PC-3 (cell line): ENCODE results near the gene PAFAH2. TPM values are rescaled to one million over a fixed set of nuclear protein-coding genes. Genes with fewer than 3 reads are reported as not detected.

ENCODE experiments used
- ATAC-seq: fragments of 200-7000 bp; cut with Tn5 transposase; 2 replicates; pipeline ENCODE4 v1.9.1; 2020; ENCODE audit warnings: mild to moderate bottlenecking, moderate library complexity
- BruUV-seq: library from RNA; stranded (reverse); fragments of 400-500 nt; replicated peaks from 2 replicates; lab custom pipeline; 2021; lab: Mats Ljungman, UMichigan
- CTCF ChIA-PET: fragments of 300-600 bp; sonication (Branson Sonifier 250); formaldehyde crosslinking; loops from one replicate; lab custom pipeline; 2022; ENCODE audit warnings: antibody characterized with exemption; lab: Charles Lee
- POLR2A ChIA-PET: fragments of 300-600 bp; sonication (Branson Sonifier 250); formaldehyde crosslinking; loops from one replicate; lab custom pipeline; 2022; ENCODE audit warnings: antibody characterized with exemption; ENCODE audit not compliant: unreplicated experiment; lab: Charles Lee
- DNase-seq: peaks from one replicate; pipeline ENCODE4 v3.0.0-alpha.2; 2015
- H2AFZ ChIP-seq: fragments of 300-600 bp; sonication (generic); 2 replicates; pipeline ENCODE4 v1.6.0; 2016; ENCODE audit warnings: antibody characterized with exemption, low read length
- H3F3A ChIP-seq: fragments of 300-600 bp; sonication (generic); one replicate; pipeline ENCODE4 v1.6.0; 2017; ENCODE audit warnings: antibody characterized with exemption, low read length, control low read depth, mild to moderate bottlenecking; ENCODE audit not compliant: unreplicated experiment
- H3K27ac ChIP-seq: fragments of 300-600 bp; sonication (generic); 2 replicates; pipeline ENCODE4 v1.5.1; 2016; ENCODE audit warnings: mild to moderate bottlenecking, low read length
- H3K27me3 ChIP-seq: fragments of 300-600 bp; sonication (generic); 2 replicates; pipeline ENCODE4 v1.6.1; 2016; ENCODE audit warnings: low read length, mixed read lengths
- H3K36me3 ChIP-seq: fragments of 300-600 bp; sonication (generic); 2 replicates; pipeline ENCODE4 v1.6.1; 2016; ENCODE audit warnings: low read depth, mixed run types, low read length, mixed read lengths
- H3K4me1 ChIP-seq: fragments of 300-600 bp; sonication (generic); 2 replicates; pipeline ENCODE4 v1.5.1; 2016; ENCODE audit warnings: low read length; ENCODE audit not compliant: insufficient read depth
- H3K4me2 ChIP-seq: fragments of 300-600 bp; sonication (generic); 2 replicates; pipeline ENCODE4 v1.6.0; 2016; ENCODE audit warnings: low read length
- H3K4me3 ChIP-seq: fragments of 300-600 bp; sonication (generic); 2 replicates; pipeline ENCODE4 v1.5.1; 2016; ENCODE audit warnings: mild to moderate bottlenecking, low read length, mixed read lengths
- H3K79me2 ChIP-seq: fragments of 300-600 bp; sonication (generic); 2 replicates; pipeline ENCODE4 v1.6.1; 2017; ENCODE audit warnings: low read length, mixed read lengths
- H3K9ac ChIP-seq: fragments of 300-600 bp; sonication (generic); 2 replicates; pipeline ENCODE4 v1.6.0; 2016; ENCODE audit warnings: mild to moderate bottlenecking, low read length
- H3K9me2 ChIP-seq: fragments of 300-600 bp; sonication (generic); replicated peaks from 2 replicates; pipeline ENCODE4 v1.6.1; 2016; ENCODE audit warnings: mixed run types, low read length, mixed read lengths
- H3K9me3 ChIP-seq: fragments of 300-600 bp; sonication (generic); 2 replicates; pipeline ENCODE4 v1.6.1; 2016; ENCODE audit warnings: low read length, mixed read lengths
- H4K20me1 ChIP-seq: fragments of 300-600 bp; sonication (generic); 2 replicates; pipeline ENCODE4 v1.6.1; 2016; ENCODE audit warnings: low read length, mixed read lengths
- EZH2 ChIP-seq: fragments of 300-600 bp; sonication (generic); IDR thresholded peaks from one replicate; pipeline ENCODE4 v1.6.1; 2017; ENCODE audit warnings: antibody characterized with exemption, mild to moderate bottlenecking, low read length; ENCODE audit not compliant: unreplicated experiment
- EZH2phosphoT487 ChIP-seq: fragments of 300-600 bp; sonication (generic); IDR thresholded peaks from 2 replicates; pipeline ENCODE4 v1.6.1; 2018; ENCODE audit warnings: mild to moderate bottlenecking, antibody characterized with exemption, low read length, borderline replicate concordance
- intact Hi-C: fragments of 100-400 bp; cut with micrococcal nuclease; formaldehyde crosslinking; loops from 2 replicates; pipeline ENCODE4 v1.9.0; 2023
- total RNA-seq: library from RNA; depleted of rRNA; stranded (reverse); fragments of >200 nt; gene quantifications from 2 replicates; pipeline ENCODE4 v1.2.3, GENCODE V29; 2014
- TF ChIP-seq, protein P1 (sequence below): fragments of 300-600 bp; sonication (generic); conservative IDR thresholded peaks from 2 replicates; pipeline ENCODE4 v1.5.1; 2017; ENCODE audit warnings: antibody characterized with exemption, low read depth, mild to moderate bottlenecking, low read length

PAFAH2 gene
- total RNA-seq, 1 experiment from 2014 or later = 9.0 TPM

- intact Hi-C loops = loop anchor here (2.0 kb wide), 1 partner anchor 74 kb away; no protein-coding TSS in a partner anchor
- H3K4me3 ChIP-seq = peak overlapping the region; percentile 68
- H3K27me3 ChIP-seq = no peaks in the 10 kb centered on the region
- no peak for DNase-seq
- H4K20me1 ChIP-seq = no peaks in the 10 kb centered on the region
- peak overlapping the region; percentile 94 for H3K4me2 ChIP-seq
- H3K9me2 ChIP-seq = no peaks in the 10 kb centered on the region
- H3K9ac ChIP-seq = no peak overlapping the region
- no peaks in the 10 kb centered on the region for H3K36me3 ChIP-seq
- H3K79me2 ChIP-seq = no peaks in the 10 kb centered on the region
- TF ChIP-seq, protein P1, sequence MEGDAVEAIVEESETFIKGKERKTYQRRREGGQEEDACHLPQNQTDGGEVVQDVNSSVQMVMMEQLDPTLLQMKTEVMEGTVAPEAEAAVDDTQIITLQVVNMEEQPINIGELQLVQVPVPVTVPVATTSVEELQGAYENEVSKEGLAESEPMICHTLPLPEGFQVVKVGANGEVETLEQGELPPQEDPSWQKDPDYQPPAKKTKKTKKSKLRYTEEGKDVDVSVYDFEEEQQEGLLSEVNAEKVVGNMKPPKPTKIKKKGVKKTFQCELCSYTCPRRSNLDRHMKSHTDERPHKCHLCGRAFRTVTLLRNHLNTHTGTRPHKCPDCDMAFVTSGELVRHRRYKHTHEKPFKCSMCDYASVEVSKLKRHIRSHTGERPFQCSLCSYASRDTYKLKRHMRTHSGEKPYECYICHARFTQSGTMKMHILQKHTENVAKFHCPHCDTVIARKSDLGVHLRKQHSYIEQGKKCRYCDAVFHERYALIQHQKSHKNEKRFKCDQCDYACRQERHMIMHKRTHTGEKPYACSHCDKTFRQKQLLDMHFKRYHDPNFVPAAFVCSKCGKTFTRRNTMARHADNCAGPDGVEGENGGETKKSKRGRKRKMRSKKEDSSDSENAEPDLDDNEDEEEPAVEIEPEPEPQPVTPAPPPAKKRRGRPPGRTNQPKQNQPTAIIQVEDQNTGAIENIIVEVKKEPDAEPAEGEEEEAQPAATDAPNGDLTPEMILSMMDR = no peak
- TF ChIP-seq EZH2 (no peak), EZH2phosphoT487 (no peak)
- no peak overlapping the region for H3K27ac ChIP-seq
- peaks cover 12% of the 10 kb centered on the region; the same call in 1 of the 2 replicates for H3K4me1 ChIP-seq
- ChIA-PET CTCF (interaction anchor here (0.5 to 0.6 kb wide), 2 partner anchors 75 to 248 kb away, joined by 3 to 4 read pairs; partner anchors contain the start of gene ZNF593), POLR2A (no interaction called here)
- no peaks in the 10 kb centered on the region for H3K9me3 ChIP-seq
- H3F3A ChIP-seq = no peaks in the 10 kb centered on the region
- H2AFZ ChIP-seq = peak overlapping the region; percentile 97
- BruUV-seq = no TSS peak
- ATAC-seq = no peak
Measured at GRCh38 chr1:25922056-25922970, 75.5 kb downstream of the PAFAH2 start.

- H3K79me2 ChIP-seq = no peaks in the 10 kb centered on the region
- H3K4me1 ChIP-seq = peaks cover 12% of the 10 kb centered on the region; the same call in 1 of the 2 replicates
- no peak overlapping the region for H3K27ac ChIP-seq
- no peak for TF ChIP-seq EZH2
- TF ChIP-seq, protein P1 = no peak
- no peak for TF ChIP-seq EZH2phosphoT487
- POLR2A ChIA-PET = no interaction called here
- H3K27me3 ChIP-seq = no peaks in the 10 kb centered on the region
- DNase-seq (no peak), ATAC-seq (no peak)
- H3K4me3 ChIP-seq = no peak overlapping the region
- no peak overlapping the region for H3K4me2 ChIP-seq
- CTCF ChIA-PET = no interaction called here
- no peaks in the 10 kb centered on the region for H3K36me3 ChIP-seq
- no peaks in the 10 kb centered on the region for H3K9me3 ChIP-seq
- no peaks in the 10 kb centered on the region for H4K20me1 ChIP-seq
- intact Hi-C loops = no loop called here
- H3K9me2 ChIP-seq = no peaks in the 10 kb centered on the region
- no peaks in the 10 kb centered on the region for H3F3A ChIP-seq
- H3K9ac ChIP-seq = no peak overlapping the region
- no peak overlapping the region for H2AFZ ChIP-seq
- no TSS peak for BruUV-seq
Measured at GRCh38 chr1:25918615-25919014, 79.2 kb downstream of the PAFAH2 start.

DNA sequence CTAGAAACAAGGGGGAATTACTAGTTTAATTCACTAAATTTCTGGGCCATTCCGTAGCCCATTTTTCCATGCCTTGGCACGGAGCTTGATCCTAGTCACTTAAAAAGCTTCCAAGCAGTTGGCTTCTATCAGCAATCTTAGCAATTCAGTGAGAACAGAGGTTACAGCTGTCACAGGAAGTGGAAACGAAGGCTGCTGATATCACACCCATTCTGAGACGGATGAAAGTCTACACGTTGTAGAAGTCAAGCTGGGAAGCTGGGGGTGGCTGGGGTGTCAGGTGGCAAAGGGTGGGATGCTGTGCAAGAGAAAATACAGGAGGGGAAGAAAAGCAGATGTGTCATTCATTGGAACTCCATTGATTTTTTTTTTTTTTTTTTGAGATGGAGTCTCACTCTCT lies 79.9 kb downstream of the PAFAH2 start:
- CTCF ChIA-PET = no interaction called here
- ATAC-seq (no peak), DNase-seq (no peak)
- H4K20me1 ChIP-seq = no peaks in the 10 kb centered on the region
- no peaks in the 10 kb centered on the region for H3K36me3 ChIP-seq
- H3F3A ChIP-seq = no peaks in the 10 kb centered on the region
- H2AFZ ChIP-seq = no peak overlapping the region
- H3K9me2 ChIP-seq = no peaks in the 10 kb centered on the region
- no peaks in the 10 kb centered on the region for H3K27me3 ChIP-seq
- POLR2A ChIA-PET = no interaction called here
- BruUV-seq = no TSS peak
- H3K4me2 ChIP-seq = no peak overlapping the region
- H3K4me3 ChIP-seq = no peak overlapping the region
- H3K79me2 ChIP-seq = no peaks in the 10 kb centered on the region
- no peak overlapping the region for H3K27ac ChIP-seq
- no peak overlapping the region for H3K9ac ChIP-seq
- peaks cover 7% of the 10 kb centered on the region; the same call in 1 of the 2 replicates for H3K4me1 ChIP-seq
- intact Hi-C loops = no loop called here
- TF ChIP-seq EZH2 = no peak
- no peak for TF ChIP-seq EZH2phosphoT487
- TF ChIP-seq, protein P1 = no peak
- H3K9me3 ChIP-seq = no peaks in the 10 kb centered on the region
